WTC11 (cell line): ENCODE results near the gene PHIP. TPM values are rescaled to one million over a fixed set of nuclear protein-coding genes. Genes with fewer than 3 reads are reported as not detected.

Source experiments
- ATAC-seq: fragments of 200-7000 bp; cut with Tn5 transposase; 2 replicates; pipeline ENCODE4 v1.10.0; 2021; ENCODE audit warnings: mild to moderate bottlenecking, moderate library complexity
- CTCF ChIA-PET: fragments of 300-600 bp; sonication (Branson Sonifier 250); formaldehyde crosslinking; loops from one replicate; lab custom pipeline; 2021; ENCODE audit warnings: antibody characterized with exemption; lab: Charles Lee
- POLR2A ChIA-PET: fragments of 350-600 bp; sonication (Branson Sonifier 250); formaldehyde crosslinking; loops from one replicate; lab custom pipeline; 2021; ENCODE audit warnings: antibody characterized with exemption; lab: Charles Lee
- DNase-seq: peaks from one replicate; pipeline ENCODE4 v3.0.0; 2021; ENCODE audit warnings: low spot score
- H3K27ac Mint-ChIP-seq: 2 replicates; pipeline ENCODE4 v1.8.0; 2021; ENCODE audit warnings: mixed read lengths
- H3K27me3 Mint-ChIP-seq: 2 replicates; pipeline ENCODE4 v1.8.0; 2021; ENCODE audit warnings: low read depth, mild to moderate bottlenecking, moderate library complexity, mixed read lengths
- H3K36me3 Mint-ChIP-seq: 2 replicates; pipeline ENCODE4 v1.8.0; 2021; ENCODE audit warnings: mixed read lengths
- H3K4me1 Mint-ChIP-seq: 2 replicates; pipeline ENCODE4 v1.8.0; 2022; ENCODE audit warnings: mixed read lengths
- H3K4me3 Mint-ChIP-seq: 2 replicates; pipeline ENCODE4 v1.8.0; 2021; ENCODE audit warnings: mild to moderate bottlenecking, moderate library complexity, mixed read lengths
- H3K9me3 Mint-ChIP-seq: 2 replicates; pipeline ENCODE4 v1.8.0; 2021; ENCODE audit warnings: mixed read lengths
- CREM ChIP-seq: sonication (generic); formaldehyde crosslinking; IDR thresholded peaks from 2 replicates; pipeline ENCODE4 v1.8.1; 2022; ENCODE audit warnings: mild to moderate bottlenecking, missing genetic modification reagents, moderate library complexity
- ELF4 ChIP-seq: sonication (generic); formaldehyde crosslinking; IDR thresholded peaks from 2 replicates; pipeline ENCODE4 v1.8.1; 2022; ENCODE audit warnings: low read depth, mild to moderate bottlenecking, moderate library complexity, missing genetic modification reagents
- FOXJ3 ChIP-seq: sonication (generic); formaldehyde crosslinking; IDR thresholded peaks from 2 replicates; pipeline ENCODE4 v1.9.0; 2021; ENCODE audit warnings: missing genetic modification reagents, mild to moderate bottlenecking, borderline replicate concordance
- HMGA2 ChIP-seq: fragments of 250-450 bp; sonication (Bioruptor Pico); IDR thresholded peaks from 2 replicates; pipeline ENCODE4 v1.4.0; 2021; ENCODE audit warnings: mild to moderate bottlenecking, moderate library complexity
- JAZF1 ChIP-seq: fragments of 250-450 bp; sonication (Bioruptor Pico); IDR thresholded peaks from 2 replicates; pipeline ENCODE4 v1.9.0; 2021; ENCODE audit warnings: moderate library complexity, mild to moderate bottlenecking, inconsistent platforms
- NFE2L1 ChIP-seq: sonication (generic); formaldehyde crosslinking; IDR thresholded peaks from 2 replicates; pipeline ENCODE4 v1.8.1; 2023; ENCODE audit warnings: missing genetic modification reagents
- OVOL2 ChIP-seq: fragments of 250-450 bp; sonication (Bioruptor Pico); IDR thresholded peaks from 2 replicates; pipeline ENCODE4 v1.9.0; 2021; ENCODE audit warnings: mild to moderate bottlenecking, borderline replicate concordance
- SP1 ChIP-seq: sonication (generic); formaldehyde crosslinking; conservative IDR thresholded peaks from 2 replicates; pipeline ENCODE4 v1.8.1; 2022; ENCODE audit warnings: missing genetic modification reagents
- TCF7 ChIP-seq: sonication (generic); formaldehyde crosslinking; IDR thresholded peaks from 2 replicates; pipeline ENCODE4 v1.8.0; 2022; ENCODE audit warnings: mild to moderate bottlenecking, low read depth, missing genetic modification reagents, moderate library complexity
- ZNF232 ChIP-seq: sonication (generic); formaldehyde crosslinking; IDR thresholded peaks from 2 replicates; pipeline ENCODE4 v1.8.0; 2022; ENCODE audit warnings: mild to moderate bottlenecking, missing genetic modification reagents
- ZNF263 ChIP-seq: sonication (generic); formaldehyde crosslinking; IDR thresholded peaks from 2 replicates; pipeline ENCODE4 v1.8.1; 2022; ENCODE audit warnings: low read depth, mild to moderate bottlenecking, moderate library complexity, missing genetic modification reagents
- ZNF317 ChIP-seq: sonication (generic); formaldehyde crosslinking; IDR thresholded peaks from 2 replicates; pipeline ENCODE4 v1.8.1; 2023; ENCODE audit warnings: low read depth, mild to moderate bottlenecking, moderate library complexity, missing genetic modification reagents, borderline replicate concordance
- ZNF671 ChIP-seq: fragments of 250-450 bp; sonication (Bioruptor Pico); IDR thresholded peaks from 2 replicates; pipeline ENCODE4 v1.8.0; 2021; ENCODE audit warnings: mild to moderate bottlenecking
- total RNA-seq: library from RNA; stranded (reverse); gene quantifications from 3 replicates; pipeline ENCODE4 v1.2.3, GENCODE V29; 2021
- TF ChIP-seq, protein P1 (sequence below): sonication (generic); formaldehyde crosslinking; IDR thresholded peaks from 2 replicates; pipeline ENCODE4 v1.8.0; 2022; ENCODE audit warnings: missing genetic modification reagents
- TF ChIP-seq, protein P2 (sequence below): fragments of 250-450 bp; sonication (Bioruptor Pico); IDR thresholded peaks from 2 replicates; pipeline ENCODE4 v1.9.0; 2021; ENCODE audit warnings: moderate library complexity, mild to moderate bottlenecking, inconsistent platforms, borderline replicate concordance
- TF ChIP-seq, protein P3 (sequence below): fragments of 250-450 bp; sonication (Bioruptor Pico); IDR thresholded peaks from 2 replicates; pipeline ENCODE4 v1.9.0; 2021; ENCODE audit warnings: mild to moderate bottlenecking
- TF ChIP-seq, protein P4 (sequence below): fragments of 250-450 bp; sonication (Bioruptor Pico); IDR thresholded peaks from 2 replicates; pipeline ENCODE4 v1.9.0; 2021; ENCODE audit warnings: mild to moderate bottlenecking, borderline replicate concordance
- TF ChIP-seq, protein P5 (sequence below): sonication (generic); formaldehyde crosslinking; IDR thresholded peaks from 2 replicates; pipeline ENCODE4 v1.8.1; 2022; ENCODE audit warnings: low read depth, missing genetic modification reagents, borderline replicate concordance
- TF ChIP-seq, protein P6 (sequence below): sonication (generic); formaldehyde crosslinking; IDR thresholded peaks from 2 replicates; pipeline ENCODE4 v1.8.1; 2023; ENCODE audit warnings: mild to moderate bottlenecking, missing genetic modification reagents, moderate library complexity

Gene PHIP
- total RNA-seq, 1 experiment from 2014 or later, result 45.6 TPM

DNA sequence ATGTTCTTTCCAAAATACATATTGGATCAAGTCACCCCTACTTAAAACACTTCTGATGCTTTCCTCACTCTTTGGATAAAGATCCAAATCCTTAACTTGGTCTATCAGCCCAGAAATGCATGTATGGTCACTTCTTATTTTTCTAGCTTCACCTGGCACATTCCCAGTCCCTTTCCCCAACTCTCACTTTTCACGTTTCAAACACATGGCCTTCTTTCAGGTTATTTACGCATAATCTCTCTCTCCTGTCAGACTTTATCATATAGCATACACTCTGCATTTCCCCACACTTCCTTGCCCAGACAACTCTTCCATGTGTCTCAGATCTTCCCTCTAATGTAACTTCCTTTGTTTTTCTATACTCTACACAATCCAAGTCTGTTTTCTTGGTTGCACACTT lies 12.8 kb downstream of the PHIP start (continued):
- TF ChIP-seq, protein P1, sequence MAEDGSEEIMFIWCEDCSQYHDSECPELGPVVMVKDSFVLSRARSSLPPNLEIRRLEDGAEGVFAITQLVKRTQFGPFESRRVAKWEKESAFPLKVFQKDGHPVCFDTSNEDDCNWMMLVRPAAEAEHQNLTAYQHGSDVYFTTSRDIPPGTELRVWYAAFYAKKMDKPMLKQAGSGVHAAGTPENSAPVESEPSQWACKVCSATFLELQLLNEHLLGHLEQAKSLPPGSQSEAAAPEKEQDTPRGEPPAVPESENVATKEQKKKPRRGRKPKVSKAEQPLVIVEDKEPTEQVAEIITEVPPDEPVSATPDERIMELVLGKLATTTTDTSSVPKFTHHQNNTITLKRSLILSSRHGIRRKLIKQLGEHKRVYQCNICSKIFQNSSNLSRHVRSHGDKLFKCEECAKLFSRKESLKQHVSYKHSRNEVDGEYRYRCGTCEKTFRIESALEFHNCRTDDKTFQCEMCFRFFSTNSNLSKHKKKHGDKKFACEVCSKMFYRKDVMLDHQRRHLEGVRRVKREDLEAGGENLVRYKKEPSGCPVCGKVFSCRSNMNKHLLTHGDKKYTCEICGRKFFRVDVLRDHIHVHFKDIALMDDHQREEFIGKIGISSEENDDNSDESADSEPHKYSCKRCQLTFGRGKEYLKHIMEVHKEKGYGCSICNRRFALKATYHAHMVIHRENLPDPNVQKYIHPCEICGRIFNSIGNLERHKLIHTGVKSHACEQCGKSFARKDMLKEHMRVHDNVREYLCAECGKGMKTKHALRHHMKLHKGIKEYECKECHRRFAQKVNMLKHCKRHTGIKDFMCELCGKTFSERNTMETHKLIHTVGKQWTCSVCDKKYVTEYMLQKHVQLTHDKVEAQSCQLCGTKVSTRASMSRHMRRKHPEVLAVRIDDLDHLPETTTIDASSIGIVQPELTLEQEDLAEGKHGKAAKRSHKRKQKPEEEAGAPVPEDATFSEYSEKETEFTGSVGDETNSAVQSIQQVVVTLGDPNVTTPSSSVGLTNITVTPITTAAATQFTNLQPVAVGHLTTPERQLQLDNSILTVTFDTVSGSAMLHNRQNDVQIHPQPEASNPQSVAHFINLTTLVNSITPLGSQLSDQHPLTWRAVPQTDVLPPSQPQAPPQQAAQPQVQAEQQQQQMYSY (CRISPR knock-in tag), result no peak
- TF ChIP-seq FOXJ3 (CRISPR knock-in tag), result no peak
- TF ChIP-seq, protein P2, sequence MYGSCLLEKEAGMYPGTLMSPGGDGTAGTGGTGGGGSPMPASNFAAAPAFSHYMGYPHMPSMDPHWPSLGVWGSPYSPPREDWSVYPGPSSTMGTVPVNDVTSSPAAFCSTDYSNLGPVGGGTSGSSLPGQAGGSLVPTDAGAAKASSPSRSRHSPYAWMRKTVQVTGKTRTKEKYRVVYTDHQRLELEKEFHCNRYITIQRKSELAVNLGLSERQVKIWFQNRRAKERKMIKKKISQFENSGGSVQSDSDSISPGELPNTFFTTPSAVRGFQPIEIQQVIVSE (CRISPR knock-in tag), result no peak
- TF ChIP-seq, protein P3, sequence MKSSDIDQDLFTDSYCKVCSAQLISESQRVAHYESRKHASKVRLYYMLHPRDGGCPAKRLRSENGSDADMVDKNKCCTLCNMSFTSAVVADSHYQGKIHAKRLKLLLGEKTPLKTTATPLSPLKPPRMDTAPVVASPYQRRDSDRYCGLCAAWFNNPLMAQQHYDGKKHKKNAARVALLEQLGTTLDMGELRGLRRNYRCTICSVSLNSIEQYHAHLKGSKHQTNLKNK (CRISPR knock-in tag), result no peak
- TF ChIP-seq TCF7 (CRISPR knock-in tag), result no peak
- TF ChIP-seq ZNF263 (CRISPR knock-in tag), result no peak
- TF ChIP-seq ZNF317 (CRISPR knock-in tag), result no peak
- no peak for TF ChIP-seq ELF4
- no peak for TF ChIP-seq NFE2L1 (CRISPR knock-in tag)

DNA sequence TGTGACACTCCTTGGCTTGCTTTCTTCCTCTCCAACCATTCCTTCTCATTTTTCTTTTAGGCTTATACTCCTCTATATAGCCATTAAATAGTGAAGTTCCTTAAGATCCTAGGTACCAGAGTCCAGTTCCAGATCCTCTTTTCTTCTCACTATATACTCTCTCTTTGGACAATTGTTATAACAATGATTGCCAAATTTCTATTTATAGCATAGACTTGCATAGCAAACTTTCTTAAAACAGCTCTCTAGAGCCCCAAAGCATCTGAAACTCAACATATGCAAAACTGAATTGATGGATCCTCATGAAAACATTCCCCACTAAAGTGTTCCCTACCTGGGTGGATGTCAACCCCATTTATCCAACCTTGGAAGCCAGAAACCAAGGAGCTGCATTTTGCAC lies 13.4 kb downstream of the PHIP start:
- ATAC-seq, result no peak
- ChIA-PET CTCF (no interaction called here), POLR2A (no interaction called here)
- Mint-ChIP-seq H3K27me3 (no peaks in the 10 kb centered on the region), H3K27ac (no peak overlapping the region), H3K9me3 (no peaks in the 10 kb centered on the region), H3K36me3 (peaks cover 10% of the 10 kb centered on the region), H3K4me3 (no peak overlapping the region), H3K4me1 (peaks cover 8% of the 10 kb centered on the region)
- DNase-seq, result no peak
- TF ChIP-seq OVOL2 (CRISPR knock-in tag) (no peak), TCF7 (CRISPR knock-in tag) (no peak), SP1 (no peak), ZNF317 (CRISPR knock-in tag) (no peak), HMGA2 (CRISPR knock-in tag) (no peak), JAZF1 (CRISPR knock-in tag) (no peak), ZNF671 (CRISPR knock-in tag) (no peak), CREM (CRISPR knock-in tag) (no peak), ZNF232 (CRISPR knock-in tag) (no peak)
- TF ChIP-seq, protein P4, sequence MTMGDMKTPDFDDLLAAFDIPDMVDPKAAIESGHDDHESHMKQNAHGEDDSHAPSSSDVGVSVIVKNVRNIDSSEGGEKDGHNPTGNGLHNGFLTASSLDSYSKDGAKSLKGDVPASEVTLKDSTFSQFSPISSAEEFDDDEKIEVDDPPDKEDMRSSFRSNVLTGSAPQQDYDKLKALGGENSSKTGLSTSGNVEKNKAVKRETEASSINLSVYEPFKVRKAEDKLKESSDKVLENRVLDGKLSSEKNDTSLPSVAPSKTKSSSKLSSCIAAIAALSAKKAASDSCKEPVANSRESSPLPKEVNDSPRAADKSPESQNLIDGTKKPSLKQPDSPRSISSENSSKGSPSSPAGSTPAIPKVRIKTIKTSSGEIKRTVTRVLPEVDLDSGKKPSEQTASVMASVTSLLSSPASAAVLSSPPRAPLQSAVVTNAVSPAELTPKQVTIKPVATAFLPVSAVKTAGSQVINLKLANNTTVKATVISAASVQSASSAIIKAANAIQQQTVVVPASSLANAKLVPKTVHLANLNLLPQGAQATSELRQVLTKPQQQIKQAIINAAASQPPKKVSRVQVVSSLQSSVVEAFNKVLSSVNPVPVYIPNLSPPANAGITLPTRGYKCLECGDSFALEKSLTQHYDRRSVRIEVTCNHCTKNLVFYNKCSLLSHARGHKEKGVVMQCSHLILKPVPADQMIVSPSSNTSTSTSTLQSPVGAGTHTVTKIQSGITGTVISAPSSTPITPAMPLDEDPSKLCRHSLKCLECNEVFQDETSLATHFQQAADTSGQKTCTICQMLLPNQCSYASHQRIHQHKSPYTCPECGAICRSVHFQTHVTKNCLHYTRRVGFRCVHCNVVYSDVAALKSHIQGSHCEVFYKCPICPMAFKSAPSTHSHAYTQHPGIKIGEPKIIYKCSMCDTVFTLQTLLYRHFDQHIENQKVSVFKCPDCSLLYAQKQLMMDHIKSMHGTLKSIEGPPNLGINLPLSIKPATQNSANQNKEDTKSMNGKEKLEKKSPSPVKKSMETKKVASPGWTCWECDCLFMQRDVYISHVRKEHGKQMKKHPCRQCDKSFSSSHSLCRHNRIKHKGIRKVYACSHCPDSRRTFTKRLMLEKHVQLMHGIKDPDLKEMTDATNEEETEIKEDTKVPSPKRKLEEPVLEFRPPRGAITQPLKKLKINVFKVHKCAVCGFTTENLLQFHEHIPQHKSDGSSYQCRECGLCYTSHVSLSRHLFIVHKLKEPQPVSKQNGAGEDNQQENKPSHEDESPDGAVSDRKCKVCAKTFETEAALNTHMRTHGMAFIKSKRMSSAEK, result no peak
- TF ChIP-seq, protein P1 (CRISPR knock-in tag), result no peak
- TF ChIP-seq, protein P5, sequence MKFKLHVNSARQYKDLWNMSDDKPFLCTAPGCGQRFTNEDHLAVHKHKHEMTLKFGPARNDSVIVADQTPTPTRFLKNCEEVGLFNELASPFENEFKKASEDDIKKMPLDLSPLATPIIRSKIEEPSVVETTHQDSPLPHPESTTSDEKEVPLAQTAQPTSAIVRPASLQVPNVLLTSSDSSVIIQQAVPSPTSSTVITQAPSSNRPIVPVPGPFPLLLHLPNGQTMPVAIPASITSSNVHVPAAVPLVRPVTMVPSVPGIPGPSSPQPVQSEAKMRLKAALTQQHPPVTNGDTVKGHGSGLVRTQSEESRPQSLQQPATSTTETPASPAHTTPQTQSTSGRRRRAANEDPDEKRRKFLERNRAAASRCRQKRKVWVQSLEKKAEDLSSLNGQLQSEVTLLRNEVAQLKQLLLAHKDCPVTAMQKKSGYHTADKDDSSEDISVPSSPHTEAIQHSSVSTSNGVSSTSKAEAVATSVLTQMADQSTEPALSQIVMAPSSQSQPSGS (CRISPR knock-in tag), result no peak
- TF ChIP-seq, protein P6, sequence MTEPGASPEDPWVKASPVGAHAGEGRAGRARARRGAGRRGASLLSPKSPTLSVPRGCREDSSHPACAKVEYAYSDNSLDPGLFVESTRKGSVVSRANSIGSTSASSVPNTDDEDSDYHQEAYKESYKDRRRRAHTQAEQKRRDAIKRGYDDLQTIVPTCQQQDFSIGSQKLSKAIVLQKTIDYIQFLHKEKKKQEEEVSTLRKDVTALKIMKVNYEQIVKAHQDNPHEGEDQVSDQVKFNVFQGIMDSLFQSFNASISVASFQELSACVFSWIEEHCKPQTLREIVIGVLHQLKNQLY (CRISPR knock-in tag), result no peak
